ES-I3 (cell line): Measurements from ENCODE around the gene ZNRD2.

ENCODE experiments used
- H3K36me3 ChIP-seq: 2 replicates; pipeline ENCODE4 v1.6.1; 2013; ENCODE audit warnings: mild to moderate bottlenecking, low read length, control low read depth, moderate library complexity; ENCODE audit not compliant: insufficient read depth
- H3K4me1 ChIP-seq: 2 replicates; pipeline ENCODE4 v1.6.1; 2013; ENCODE audit warnings: mild to moderate bottlenecking, control low read depth, low read length; ENCODE audit not compliant: insufficient read depth
- H3K9ac ChIP-seq: 2 replicates; pipeline ENCODE4 v1.6.1; 2013; ENCODE audit warnings: low read depth, mild to moderate bottlenecking, low read length, moderate library complexity
- H3K9me3 ChIP-seq: 2 replicates; pipeline ENCODE4 v1.6.1; 2013; ENCODE audit warnings: mild to moderate bottlenecking, low read length, moderate library complexity; ENCODE audit not compliant: control insufficient read depth, insufficient read depth

Gene ZNRD2

DNA sequence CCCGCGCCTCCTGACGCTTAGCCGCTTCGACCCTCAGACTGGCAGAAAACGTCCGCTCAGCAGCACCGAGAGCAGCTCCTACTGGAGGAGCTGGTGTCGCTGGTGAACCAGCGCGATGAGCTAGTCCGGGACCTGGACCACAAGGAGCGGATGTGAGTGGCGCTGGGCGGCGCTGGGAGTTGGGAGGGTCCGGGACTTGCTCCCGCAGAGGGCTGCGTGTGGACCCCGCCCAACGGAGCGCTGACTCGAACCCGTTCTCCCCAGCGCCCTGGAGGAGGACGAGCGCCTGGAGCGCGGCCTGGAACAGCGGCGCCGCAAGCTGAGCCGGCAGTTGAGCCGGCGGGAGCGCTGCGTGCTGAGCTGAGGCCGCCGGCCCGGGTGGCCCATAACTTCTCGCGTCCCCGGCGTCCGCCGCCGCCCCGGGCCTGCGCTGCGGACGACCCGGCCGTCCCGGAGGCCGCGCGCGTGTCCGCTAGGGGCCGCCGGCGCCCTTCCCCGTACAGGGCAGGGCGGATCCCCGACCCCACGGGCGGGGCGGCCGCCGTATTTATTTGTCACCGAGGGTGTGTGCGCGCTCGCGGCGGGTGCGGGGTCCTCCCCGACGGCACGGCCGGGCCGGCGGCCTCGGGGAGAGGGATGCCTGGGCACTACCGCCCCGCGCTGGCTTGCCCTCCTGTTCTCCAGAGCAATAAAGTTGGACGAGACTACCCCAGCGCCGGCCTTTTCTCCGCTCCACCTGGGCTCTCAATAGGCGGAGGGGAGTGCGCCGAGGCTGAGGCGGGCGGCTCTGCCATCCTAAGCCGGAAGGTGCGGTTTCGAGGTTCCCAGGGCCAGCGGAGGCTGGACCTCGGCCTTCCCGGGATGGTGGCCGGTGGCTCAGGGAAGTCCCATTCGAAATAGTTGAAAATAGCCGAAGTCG, 21.9 kb downstream of the ZNRD2 start:
- Histone ChIP-seq H3K36me3 (no peaks in the 10 kb centered on the region), H3K9me3 (no peaks in the 10 kb centered on the region), H3K4me1 (peaks cover 17% of the 10 kb centered on the region; the same call in 1 of the 2 replicates), H3K9ac (peak overlapping the region; percentile 57)

DNA sequence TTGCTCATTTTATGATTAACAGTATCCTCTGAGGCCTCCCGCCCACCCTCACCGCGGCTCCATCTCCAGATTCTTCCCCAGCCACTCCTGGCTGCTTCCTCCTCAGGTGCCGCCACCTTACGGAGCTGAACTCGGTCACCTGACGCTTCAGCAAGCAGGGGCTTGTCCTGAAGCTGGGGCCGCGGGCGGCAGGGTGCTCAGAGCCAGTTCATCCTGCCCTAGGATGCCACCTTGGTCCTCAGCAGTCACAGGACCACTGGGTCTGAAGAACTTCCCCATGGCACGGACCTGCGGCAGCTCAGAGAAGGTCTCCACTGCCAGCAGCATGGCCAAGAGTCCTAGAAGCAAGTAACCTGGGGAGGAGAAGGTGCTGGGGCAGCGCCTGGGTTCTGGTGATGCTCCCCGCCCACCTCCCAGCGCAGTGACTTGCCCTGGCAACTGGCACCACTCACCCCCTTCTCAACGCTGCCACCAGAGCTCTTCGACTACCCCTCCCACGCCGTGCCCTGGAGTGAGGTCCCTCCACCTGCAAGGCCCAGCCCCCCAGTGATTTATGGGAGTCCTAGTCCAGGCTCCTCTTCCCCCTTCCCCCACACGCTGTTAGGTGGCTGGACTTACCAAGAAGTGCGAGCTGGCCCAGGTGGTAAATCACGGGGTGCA, 22.7 kb downstream of the ZNRD2 start:
- no peaks in the 10 kb centered on the region for H3K9me3 ChIP-seq
- peak overlapping the region; percentile 57; the same call in 1 of the 2 replicates for H3K9ac ChIP-seq
- H3K36me3 ChIP-seq, result no peaks in the 10 kb centered on the region

DNA sequence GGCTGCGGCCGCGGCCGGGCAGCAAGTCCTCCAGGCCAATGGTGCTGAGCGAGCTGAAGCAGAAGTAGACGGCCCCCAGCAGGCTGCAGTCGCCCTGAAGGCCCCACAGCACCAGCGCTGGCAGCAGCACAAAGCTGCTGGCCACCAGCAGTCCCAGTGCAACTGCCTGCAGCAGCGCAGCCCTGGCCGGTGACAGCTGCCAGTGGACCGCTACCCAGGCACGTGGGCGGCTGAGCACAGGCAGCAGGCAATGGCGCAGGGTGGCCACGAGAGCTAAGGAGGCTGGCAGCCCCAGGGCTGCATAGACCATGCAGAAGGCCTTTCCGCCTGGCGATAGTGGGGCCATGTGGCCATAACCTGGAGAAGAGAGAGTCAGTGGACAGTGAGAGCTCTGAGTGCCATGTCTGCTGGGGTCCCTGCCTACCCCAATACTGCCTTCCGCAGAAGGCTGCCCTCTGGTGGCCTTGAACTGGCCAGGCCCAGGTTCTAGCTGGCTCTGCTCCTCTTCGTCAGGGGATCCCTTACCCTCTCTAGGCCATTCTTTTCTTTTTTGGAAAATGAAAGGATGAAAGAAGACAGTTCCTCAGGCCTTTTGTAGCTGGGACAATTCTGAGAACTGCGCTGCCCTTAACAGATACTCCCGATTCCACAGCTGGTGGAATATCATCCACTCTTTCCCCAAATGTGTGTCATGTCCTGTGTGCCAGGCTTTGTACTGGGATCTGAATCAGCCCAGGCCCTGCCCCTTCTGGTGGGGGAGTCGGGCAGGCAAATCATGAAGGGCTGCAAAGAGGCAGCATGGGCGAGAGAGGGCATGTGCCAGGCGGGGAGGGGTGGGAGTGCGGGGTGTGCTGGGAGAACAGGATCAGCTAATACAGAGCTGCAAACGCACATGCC, 23.5 kb downstream of the ZNRD2 start:
- Histone ChIP-seq H3K9me3 (no peaks in the 10 kb centered on the region), H3K4me1 (peaks cover 3% of the 10 kb centered on the region; the same call in 1 of the 2 replicates), H3K9ac (no peak overlapping the region)

More for the DNA sequence above, 22.7 kb downstream of the ZNRD2 start:
- H3K4me1 ChIP-seq, result peaks cover 9% of the 10 kb centered on the region; the same call in 1 of the 2 replicates

DNA sequence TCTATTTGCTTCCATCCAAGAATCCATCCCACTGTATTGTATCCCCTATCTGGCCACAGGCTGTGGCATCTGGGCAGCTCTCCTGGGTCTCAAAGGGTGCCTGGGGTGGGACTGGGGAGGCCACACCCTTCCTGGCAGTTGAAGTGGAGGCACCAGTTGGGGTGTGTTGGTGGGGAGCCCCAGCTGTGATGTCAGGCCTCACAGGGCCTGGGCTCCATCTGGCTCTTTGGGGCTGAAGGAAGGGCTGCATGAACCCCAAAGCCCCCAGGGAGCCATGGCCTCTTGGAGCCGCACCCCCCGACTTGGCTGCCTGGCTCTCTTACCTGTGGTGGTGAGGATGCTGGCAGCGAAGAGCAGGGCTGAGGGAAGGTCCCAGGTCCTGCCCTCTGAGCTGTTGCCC, 24.9 kb downstream of the ZNRD2 start:
- Histone ChIP-seq H3K36me3 (no peaks in the 10 kb centered on the region), H3K9me3 (no peaks in the 10 kb centered on the region), H3K9ac (no peak overlapping the region), H3K4me1 (no peaks in the 10 kb centered on the region; the same call in 1 of the 2 replicates)

More for the DNA sequence above, 23.5 kb downstream of the ZNRD2 start:
- no peaks in the 10 kb centered on the region for H3K36me3 ChIP-seq

DNA sequence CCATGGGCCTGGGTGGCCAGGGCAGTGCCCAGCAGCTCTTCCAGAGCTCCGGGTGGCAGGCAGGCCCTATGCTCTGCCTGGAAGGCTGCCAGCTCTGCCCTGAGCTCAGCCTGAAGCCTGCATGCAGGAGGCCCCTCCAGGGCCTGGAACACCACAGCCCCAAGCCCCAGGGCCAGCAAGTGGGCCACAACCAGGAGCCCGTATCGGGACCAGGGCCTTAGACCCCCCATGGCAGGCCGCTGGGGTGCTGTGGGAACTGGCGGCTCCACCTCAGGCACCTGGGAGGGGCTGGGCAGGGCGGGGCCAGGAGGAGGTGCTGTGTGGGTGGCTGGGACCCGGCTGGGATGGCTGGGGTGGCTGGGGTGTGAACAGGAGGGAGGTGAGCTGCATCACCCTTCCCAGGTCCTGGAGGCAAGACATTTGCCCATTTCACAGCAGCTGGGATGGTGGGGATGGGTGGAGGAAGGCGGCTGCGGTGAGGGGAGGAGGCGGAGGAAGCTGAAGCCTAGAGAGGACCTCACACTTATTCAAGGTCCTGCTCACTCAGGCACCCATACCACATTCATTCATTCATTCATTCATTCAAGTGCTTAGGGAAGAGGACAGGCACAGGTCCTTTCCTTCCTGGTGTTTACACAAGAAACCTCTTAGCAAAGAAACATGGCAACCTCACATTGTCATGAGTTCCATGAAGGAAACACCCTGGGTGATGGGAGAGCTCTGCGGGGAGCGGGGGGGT, 25.4 kb downstream of the ZNRD2 start, which contains the start of gene KCNK7:
Gene KCNK7 (minus strand): TSS at position 258 of the 739 bp plus-strand sequence. CDS start 28 bp downstream, at position 230.
- Histone ChIP-seq H3K4me1 (no peaks in the 10 kb centered on the region; the same call in 1 of the 2 replicates), H3K9me3 (no peaks in the 10 kb centered on the region), H3K9ac (no peak within 1 kb of the TSS), H3K36me3 (no peaks in the 10 kb centered on the region)

DNA sequence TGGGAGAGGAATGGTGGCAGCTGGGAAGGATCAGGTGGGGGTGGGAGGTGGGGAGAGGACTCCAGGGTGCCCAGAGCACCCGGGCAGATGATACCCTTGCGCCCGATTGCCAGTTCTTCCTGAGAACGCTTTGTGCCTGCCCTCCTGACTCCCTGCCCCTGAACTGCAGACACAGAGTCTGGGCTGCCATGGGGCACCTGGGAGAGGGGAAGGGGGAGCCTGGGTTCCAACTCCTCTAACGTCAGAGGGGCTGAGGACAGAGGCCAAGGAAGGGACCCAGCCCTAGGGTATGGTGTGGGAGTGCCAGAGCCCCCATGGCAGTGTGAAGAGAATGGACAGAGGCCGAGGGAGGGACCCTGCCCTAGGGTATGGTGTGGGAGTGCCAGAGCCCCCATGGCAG, 26.2 kb downstream of the ZNRD2 start:
- no peak overlapping the region for H3K9ac ChIP-seq
- H3K4me1 ChIP-seq, result no peaks in the 10 kb centered on the region; the same call in 1 of the 2 replicates
- no peaks in the 10 kb centered on the region for H3K36me3 ChIP-seq
- no peaks in the 10 kb centered on the region for H3K9me3 ChIP-seq

DNA sequence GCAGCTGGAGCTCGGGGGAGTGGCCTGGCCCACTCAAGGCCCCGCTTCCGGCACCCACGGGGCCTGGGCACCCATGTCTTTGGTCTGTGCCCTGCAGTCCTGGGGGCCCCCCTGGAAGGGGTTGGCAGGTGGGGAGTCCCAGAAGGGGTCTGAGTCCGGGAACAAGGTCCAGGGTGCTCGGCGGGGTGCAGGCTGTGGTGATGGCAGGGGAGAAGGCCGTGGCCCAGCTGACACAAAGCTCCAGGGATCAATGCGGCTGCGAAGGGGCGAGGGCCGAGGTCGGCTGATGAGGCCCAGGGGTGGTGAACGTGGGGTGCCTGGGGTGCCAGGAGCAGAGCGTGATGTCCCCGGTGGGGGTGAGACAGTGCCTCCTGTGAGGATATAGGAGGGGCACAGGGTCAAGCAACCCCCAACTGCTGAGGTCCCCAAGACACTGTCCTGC, 28.0 kb downstream of the ZNRD2 start:
- Histone ChIP-seq H3K36me3 (no peaks in the 10 kb centered on the region), H3K4me1 (no peaks in the 10 kb centered on the region; the same call in 1 of the 2 replicates), H3K9me3 (no peaks in the 10 kb centered on the region), H3K9ac (no peak overlapping the region)

DNA sequence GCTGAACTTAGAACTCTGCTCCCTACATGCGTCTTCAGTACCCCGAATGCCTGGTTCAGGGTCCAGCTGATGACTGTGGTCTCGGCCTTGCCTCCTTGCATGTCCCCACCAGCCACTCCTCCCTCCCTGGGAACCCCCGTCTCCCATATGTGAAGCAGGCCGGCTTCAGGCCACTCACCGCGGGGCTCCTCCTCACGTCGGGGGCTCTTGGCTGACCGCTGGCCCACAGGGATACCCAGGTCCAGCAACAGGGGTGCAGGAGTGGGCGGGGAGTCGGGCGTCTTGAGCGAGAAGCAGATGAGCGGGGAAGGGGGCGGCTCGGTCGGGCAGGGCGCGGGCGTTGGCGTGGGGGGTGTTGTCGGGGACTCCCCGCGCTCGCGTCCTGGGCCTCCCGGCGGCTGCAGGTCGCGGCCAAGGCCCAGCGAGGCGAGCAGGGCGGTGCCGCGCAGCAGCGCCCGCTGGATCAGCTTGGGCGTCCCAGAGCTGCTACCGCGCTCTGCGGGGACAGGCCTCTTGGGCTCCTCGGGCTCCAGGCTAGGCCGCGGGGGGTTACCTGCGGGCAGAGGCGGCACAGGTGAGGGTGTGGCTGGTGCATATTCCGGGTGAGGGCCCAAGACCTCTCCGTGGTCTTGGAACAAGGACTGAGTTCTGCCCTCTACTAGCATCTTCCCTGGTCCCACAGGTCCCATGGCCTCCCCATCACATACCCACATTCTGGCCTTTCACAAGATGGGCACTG, 29.1 kb downstream of the ZNRD2 start:
- Histone ChIP-seq H3K36me3 (no peaks in the 10 kb centered on the region), H3K9me3 (no peaks in the 10 kb centered on the region), H3K9ac (no peak overlapping the region), H3K4me1 (no peaks in the 10 kb centered on the region)

DNA sequence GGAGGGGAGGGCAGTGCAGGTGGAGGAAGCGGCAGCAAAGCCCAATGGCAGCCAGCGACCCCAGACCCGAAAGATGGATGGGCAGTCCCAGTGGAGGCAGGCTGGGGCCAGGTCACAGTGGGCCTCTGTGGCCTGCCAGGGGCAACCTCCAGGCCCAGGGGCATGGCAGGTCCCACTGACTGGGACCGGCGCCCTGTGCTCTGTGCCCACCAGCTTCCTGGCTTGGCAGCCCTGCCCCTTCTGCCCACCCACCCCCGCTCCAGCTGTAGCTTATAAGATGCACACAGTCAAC, 29.6 kb downstream of the ZNRD2 start:
- no peaks in the 10 kb centered on the region for H3K36me3 ChIP-seq
- no peak overlapping the region for H3K9ac ChIP-seq
- no peaks in the 10 kb centered on the region for H3K9me3 ChIP-seq
- H3K4me1 ChIP-seq, result no peaks in the 10 kb centered on the region

DNA sequence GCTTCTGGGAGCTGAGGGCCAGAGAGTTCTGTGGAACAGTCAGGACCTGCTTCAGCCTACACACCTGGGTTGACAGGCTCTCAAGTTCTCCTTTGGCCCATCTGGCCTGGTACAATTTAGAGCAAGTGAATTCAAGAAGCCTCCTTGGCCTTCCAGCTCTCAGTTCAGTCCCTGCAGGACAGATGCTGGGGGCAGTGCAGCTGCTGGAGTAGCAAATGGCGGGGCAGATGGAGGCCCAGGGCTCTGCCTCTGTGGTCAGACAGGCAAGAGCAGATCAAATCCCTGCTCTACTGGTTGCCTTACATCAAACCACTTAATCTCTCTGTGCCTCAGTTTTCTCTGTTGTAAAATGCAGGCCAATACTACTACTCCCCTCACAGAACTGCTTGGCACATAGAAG, 34.0 kb downstream of the ZNRD2 start:
- no peaks in the 10 kb centered on the region for H3K9me3 ChIP-seq
- no peaks in the 10 kb centered on the region for H3K4me1 ChIP-seq
- H3K36me3 ChIP-seq, result peaks cover 5% of the 10 kb centered on the region; the same call in 1 of the 2 replicates
- H3K9ac ChIP-seq, result no peak overlapping the region

DNA sequence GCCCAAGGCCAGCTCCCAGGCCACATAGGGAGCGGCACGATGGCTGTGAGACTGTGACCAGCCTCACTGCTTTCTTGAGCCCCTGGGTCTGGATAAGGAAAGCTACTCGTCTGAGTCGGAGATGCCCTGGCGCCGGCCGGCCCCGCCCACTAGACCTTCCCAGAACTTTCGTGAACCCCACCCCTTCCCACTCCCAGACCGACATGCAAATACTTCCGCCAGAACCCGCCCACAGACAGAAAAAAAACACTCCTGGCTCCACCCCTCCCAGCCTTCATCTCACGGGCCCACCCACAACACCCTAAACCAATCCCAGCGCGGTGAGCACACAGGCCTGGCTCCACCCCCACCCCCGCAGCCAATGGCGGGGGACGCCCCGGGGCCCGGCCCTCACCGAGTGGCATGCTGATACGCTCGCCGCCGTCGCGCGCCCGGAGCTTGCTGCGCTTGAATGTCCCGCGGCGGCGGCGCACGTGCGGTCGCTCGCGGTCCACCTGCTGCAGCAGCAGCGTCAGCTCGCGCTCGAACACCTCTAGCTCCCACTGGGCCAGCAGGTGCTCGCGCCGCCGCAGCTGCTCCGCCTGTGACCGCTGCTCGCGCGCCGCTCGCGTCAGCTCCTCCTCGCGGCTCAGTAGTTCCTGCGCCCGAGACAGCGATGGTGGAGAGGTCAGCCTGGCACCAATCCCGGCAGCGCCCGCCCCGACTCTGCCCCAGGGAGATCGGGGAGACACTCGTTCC, 36.8 kb downstream of the ZNRD2 start:
- Histone ChIP-seq H3K9me3 (no peaks in the 10 kb centered on the region), H3K36me3 (peaks cover 5% of the 10 kb centered on the region; the same call in 1 of the 2 replicates), H3K4me1 (peaks cover 4% of the 10 kb centered on the region; the same call in 1 of the 2 replicates), H3K9ac (peak overlapping the region; percentile 32; the same call in 1 of the 2 replicates)

DNA sequence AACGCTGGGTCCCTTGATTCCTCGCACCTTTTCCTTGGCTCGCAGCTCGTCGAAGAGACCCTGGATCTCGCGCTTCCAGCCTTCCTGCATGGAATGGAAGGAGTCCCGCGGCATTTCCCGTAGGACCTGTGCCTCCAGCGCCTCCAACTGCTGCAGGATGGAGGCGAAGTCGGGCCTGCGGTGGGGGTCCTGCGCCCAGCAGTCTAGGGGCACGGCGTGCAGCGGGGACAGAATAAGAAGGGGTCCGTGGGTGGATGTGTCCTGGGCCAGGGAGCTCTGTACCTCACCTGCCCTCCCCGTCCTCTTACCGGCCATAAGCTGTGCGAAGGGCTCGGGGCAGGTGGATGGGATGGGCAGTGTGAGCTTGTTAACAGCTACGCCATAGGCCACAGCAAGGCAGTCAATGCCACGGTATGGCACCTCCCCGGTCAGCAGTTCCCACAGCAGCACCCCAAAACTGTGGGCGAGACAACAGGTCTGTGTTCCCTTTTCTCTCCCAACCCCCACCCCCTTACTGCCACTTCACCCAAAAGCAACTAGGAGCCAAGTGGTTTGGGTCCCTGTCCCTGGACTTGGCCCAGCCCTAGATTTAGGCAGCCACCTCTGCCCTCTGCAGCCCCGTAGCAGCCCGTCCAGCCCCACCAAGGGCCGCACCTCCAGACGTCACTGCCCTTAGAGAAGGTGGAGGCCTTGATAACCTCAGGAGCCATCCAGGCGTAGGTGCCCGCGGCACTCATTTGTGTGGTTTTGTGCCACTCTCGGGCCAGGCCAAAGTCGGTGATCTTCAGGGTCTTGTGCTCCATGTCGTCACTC, 37.5 kb downstream of the ZNRD2 start:
- Histone ChIP-seq H3K9ac (peak overlapping the region; percentile 32; the same call in 1 of the 2 replicates), H3K9me3 (no peaks in the 10 kb centered on the region), H3K36me3 (peaks cover 5% of the 10 kb centered on the region; the same call in 1 of the 2 replicates), H3K4me1 (peaks cover 12% of the 10 kb centered on the region; the same call in 1 of the 2 replicates)
